ENCODE measurements around the gene SDK1. TPM values are rescaled to one million over a fixed set of nuclear protein-coding genes. Genes with fewer than 3 reads are reported as not detected.

The SDK1 gene
- total and polyA plus RNA-seq, 2 experiments from 2014 or later = 2.1 to 10.0 TPM

DNA sequence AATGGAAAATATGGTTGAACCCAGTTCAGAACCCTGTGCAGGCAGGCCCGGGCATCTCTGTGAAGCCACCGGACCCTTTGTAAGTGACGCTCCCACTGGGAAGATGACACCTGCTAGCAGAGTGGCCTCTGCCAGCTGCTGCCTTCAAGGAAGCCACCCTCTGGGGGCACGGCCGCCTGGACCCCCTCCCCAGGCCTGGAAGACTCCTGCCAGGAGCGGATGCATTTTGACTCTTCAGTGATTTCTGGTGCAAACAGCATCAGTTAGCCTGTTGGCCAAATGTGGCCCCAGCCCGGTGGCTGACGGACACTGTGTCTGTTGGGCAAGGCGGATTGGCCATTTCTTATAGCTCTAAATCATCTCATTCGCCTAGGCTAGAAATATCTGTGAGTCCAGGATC is 867.0 kb downstream of the SDK1 start (continued):
- TF ChIP-seq, protein P1, sequence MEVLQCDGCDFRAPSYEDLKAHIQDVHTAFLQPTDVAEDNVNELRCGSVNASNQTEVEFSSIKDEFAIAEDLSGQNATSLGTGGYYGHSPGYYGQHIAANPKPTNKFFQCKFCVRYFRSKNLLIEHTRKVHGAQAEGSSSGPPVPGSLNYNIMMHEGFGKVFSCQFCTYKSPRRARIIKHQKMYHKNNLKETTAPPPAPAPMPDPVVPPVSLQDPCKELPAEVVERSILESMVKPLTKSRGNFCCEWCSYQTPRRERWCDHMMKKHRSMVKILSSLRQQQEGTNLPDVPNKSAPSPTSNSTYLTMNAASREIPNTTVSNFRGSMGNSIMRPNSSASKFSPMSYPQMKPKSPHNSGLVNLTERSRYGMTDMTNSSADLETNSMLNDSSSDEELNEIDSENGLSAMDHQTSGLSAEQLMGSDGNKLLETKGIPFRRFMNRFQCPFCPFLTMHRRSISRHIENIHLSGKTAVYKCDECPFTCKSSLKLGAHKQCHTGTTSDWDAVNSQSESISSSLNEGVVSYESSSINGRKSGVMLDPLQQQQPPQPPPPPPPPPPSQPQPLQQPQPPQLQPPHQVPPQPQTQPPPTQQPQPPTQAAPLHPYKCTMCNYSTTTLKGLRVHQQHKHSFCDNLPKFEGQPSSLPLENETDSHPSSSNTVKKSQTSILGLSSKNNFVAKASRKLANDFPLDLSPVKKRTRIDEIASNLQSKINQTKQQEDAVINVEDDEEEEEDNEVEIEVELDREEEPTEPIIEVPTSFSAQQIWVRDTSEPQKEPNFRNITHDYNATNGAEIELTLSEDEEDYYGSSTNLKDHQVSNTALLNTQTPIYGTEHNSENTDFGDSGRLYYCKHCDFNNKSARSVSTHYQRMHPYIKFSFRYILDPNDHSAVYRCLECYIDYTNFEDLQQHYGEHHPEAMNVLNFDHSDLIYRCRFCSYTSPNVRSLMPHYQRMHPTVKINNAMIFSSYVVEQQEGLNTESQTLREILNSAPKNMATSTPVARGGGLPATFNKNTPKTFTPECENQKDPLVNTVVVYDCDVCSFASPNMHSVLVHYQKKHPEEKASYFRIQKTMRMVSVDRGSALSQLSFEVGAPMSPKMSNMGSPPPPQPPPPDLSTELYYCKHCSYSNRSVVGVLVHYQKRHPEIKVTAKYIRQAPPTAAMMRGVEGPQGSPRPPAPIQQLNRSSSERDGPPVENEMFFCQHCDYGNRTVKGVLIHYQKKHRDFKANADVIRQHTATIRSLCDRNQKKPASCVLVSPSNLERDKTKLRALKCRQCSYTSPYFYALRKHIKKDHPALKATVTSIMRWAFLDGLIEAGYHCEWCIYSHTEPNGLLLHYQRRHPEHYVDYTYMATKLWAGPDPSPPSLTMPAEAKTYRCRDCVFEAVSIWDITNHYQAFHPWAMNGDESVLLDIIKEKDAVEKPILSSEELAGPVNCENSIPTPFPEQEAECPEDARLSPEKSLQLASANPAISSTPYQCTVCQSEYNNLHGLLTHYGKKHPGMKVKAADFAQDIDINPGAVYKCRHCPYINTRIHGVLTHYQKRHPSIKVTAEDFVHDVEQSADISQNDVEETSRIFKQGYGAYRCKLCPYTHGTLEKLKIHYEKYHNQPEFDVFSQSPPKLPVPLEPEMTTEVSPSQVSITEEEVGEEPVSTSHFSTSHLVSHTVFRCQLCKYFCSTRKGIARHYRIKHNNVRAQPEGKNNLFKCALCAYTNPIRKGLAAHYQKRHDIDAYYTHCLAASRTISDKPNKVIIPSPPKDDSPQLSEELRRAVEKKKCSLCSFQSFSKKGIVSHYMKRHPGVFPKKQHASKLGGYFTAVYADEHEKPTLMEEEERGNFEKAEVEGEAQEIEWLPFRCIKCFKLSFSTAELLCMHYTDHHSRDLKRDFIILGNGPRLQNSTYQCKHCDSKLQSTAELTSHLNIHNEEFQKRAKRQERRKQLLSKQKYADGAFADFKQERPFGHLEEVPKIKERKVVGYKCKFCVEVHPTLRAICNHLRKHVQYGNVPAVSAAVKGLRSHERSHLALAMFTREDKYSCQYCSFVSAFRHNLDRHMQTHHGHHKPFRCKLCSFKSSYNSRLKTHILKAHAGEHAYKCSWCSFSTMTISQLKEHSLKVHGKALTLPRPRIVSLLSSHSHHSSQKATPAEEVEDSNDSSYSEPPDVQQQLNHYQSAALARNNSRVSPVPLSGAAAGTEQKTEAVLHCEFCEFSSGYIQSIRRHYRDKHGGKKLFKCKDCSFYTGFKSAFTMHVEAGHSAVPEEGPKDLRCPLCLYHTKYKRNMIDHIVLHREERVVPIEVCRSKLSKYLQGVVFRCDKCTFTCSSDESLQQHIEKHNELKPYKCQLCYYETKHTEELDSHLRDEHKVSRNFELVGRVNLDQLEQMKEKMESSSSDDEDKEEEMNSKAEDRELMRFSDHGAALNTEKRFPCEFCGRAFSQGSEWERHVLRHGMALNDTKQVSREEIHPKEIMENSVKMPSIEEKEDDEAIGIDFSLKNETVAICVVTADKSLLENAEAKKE (CRISPR knock-in tag; IDR thresholded peaks at IDR 0.05) = no peak
- TF ChIP-seq EZH2phosphoT487 (IDR thresholded peaks at IDR 0.05; ENCODE audit: unreplicated experiment) (no peak), CREB1 (CRISPR knock-in tag; IDR thresholded peaks at IDR 0.05; ENCODE audit: low read depth) (no peak)
- TF ChIP-seq, protein P2, sequence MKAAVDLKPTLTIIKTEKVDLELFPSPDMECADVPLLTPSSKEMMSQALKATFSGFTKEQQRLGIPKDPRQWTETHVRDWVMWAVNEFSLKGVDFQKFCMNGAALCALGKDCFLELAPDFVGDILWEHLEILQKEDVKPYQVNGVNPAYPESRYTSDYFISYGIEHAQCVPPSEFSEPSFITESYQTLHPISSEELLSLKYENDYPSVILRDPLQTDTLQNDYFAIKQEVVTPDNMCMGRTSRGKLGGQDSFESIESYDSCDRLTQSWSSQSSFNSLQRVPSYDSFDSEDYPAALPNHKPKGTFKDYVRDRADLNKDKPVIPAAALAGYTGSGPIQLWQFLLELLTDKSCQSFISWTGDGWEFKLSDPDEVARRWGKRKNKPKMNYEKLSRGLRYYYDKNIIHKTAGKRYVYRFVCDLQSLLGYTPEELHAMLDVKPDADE (IDR thresholded peaks at IDR 0.05) = no peak

DNA sequence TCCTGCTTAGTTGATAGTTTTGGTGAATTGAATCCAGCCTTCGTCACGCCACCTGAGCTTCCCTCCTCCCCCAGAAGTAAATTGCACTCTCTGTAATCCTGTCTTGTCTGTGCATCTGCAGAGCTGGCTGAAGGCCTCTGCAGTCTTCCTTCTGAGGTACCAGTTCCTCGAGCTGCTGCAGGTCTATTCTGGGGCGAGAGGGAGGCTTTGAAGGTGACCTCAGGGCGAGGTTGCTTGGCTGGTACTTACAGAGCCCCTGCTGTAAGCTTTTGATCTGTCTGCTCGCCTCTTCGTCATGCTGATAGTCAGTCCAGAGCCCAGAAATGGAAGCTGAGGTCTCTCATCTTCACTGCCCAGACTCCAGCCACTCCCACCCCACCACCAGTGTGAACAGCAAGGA is 867.5 kb downstream of the SDK1 start:
- Mint-ChIP-seq H3K4me3 (no peak overlapping the region), H3K27me3 (ENCODE audit: insufficient read depth, low read depth, poor library complexity) (peaks cover 15% of the 10 kb centered on the region), H3K4me1 (peaks cover 11% of the 10 kb centered on the region; the same call in 2 of the 3 replicates), H3K36me3 (ENCODE audit: low read depth) (no peaks in the 10 kb centered on the region), H3K9me3 (no peaks in the 10 kb centered on the region), H3K27ac (no peak overlapping the region; the same call in 1 of the 2 replicates)
- DNase-seq (ENCODE audit: low spot score) (no peak), ATAC-seq (no peak)
- Histone ChIP-seq H3F3A (replicated peaks; ENCODE audit: low read depth) (no peaks in the 10 kb centered on the region), H2AFZ (no peak overlapping the region), H3K4me1 (ENCODE audit: insufficient read depth) (no peaks in the 10 kb centered on the region), H3K4me2 (no peak overlapping the region), H3K4me3 (no peak overlapping the region), H3K27ac (ENCODE audit: low read depth) (no peak overlapping the region), H3K9me2 (ENCODE audit: insufficient read depth) (no peaks in the 10 kb centered on the region), H3K27me3 (ENCODE audit: insufficient read depth) (no peaks in the 10 kb centered on the region), H4K20me1 (replicated peaks; ENCODE audit: insufficient read depth) (no peaks in the 10 kb centered on the region), H3K79me2 (replicated peaks; ENCODE audit: insufficient read depth) (no peaks in the 10 kb centered on the region), H3K36me3 (ENCODE audit: insufficient read depth) (no peaks in the 10 kb centered on the region)
- TF ChIP-seq, protein P3, sequence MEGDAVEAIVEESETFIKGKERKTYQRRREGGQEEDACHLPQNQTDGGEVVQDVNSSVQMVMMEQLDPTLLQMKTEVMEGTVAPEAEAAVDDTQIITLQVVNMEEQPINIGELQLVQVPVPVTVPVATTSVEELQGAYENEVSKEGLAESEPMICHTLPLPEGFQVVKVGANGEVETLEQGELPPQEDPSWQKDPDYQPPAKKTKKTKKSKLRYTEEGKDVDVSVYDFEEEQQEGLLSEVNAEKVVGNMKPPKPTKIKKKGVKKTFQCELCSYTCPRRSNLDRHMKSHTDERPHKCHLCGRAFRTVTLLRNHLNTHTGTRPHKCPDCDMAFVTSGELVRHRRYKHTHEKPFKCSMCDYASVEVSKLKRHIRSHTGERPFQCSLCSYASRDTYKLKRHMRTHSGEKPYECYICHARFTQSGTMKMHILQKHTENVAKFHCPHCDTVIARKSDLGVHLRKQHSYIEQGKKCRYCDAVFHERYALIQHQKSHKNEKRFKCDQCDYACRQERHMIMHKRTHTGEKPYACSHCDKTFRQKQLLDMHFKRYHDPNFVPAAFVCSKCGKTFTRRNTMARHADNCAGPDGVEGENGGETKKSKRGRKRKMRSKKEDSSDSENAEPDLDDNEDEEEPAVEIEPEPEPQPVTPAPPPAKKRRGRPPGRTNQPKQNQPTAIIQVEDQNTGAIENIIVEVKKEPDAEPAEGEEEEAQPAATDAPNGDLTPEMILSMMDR (conservative IDR thresholded peaks at IDR 0.05; ENCODE audit: low read depth in 2 of 2) = no peak
- TF ChIP-seq POLR2AphosphoS5 (IDR thresholded peaks at IDR 0.05; ENCODE audit: low read depth) (no peak), NANOG (IDR thresholded peaks at IDR 0.05; ENCODE audit: borderline replicate concordance) (no peak), EZH2 (IDR thresholded peaks at IDR 0.05; ENCODE audit: low read depth, unreplicated experiment) (no peak), STAT1 (IDR thresholded peaks at IDR 0.05; ENCODE audit: unreplicated experiment) (no peak), JUNB (IDR thresholded peaks at IDR 0.05; ENCODE audit: unreplicated experiment) (no peak)
- TF ChIP-seq, protein P4, sequence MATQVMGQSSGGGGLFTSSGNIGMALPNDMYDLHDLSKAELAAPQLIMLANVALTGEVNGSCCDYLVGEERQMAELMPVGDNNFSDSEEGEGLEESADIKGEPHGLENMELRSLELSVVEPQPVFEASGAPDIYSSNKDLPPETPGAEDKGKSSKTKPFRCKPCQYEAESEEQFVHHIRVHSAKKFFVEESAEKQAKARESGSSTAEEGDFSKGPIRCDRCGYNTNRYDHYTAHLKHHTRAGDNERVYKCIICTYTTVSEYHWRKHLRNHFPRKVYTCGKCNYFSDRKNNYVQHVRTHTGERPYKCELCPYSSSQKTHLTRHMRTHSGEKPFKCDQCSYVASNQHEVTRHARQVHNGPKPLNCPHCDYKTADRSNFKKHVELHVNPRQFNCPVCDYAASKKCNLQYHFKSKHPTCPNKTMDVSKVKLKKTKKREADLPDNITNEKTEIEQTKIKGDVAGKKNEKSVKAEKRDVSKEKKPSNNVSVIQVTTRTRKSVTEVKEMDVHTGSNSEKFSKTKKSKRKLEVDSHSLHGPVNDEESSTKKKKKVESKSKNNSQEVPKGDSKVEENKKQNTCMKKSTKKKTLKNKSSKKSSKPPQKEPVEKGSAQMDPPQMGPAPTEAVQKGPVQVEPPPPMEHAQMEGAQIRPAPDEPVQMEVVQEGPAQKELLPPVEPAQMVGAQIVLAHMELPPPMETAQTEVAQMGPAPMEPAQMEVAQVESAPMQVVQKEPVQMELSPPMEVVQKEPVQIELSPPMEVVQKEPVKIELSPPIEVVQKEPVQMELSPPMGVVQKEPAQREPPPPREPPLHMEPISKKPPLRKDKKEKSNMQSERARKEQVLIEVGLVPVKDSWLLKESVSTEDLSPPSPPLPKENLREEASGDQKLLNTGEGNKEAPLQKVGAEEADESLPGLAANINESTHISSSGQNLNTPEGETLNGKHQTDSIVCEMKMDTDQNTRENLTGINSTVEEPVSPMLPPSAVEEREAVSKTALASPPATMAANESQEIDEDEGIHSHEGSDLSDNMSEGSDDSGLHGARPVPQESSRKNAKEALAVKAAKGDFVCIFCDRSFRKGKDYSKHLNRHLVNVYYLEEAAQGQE (IDR thresholded peaks at IDR 0.05; ENCODE audit: unreplicated experiment) = no peak
- TF ChIP-seq, protein P2 (IDR thresholded peaks at IDR 0.05) = no peak

Data from GM23338 (cell line).